Immature natural killer cell (primary cell): ENCODE data around the gene CDKN2B. TPM values are rescaled to one million over a fixed set of nuclear protein-coding genes. Genes with fewer than 3 reads are reported as not detected.

Experiments used
- DNase-seq, 3 donors: peaks; one replicate each; pipeline ENCODE4 v3.0.0; 2022; ENCODE audit warnings: mixed read lengths in 1 of 3
- H3K27ac Mint-ChIP-seq, 6 donors: one replicate each; pipeline ENCODE4 v1.8.0; 2020; ENCODE audit warnings: mixed read lengths in 6 of 6, mild to moderate bottlenecking in 5 of 6, inconsistent platforms in 4 of 6, moderate library complexity in 3 of 6
- H3K27me3 Mint-ChIP-seq, 3 donors: one replicate each; pipeline ENCODE4 v1.8.0; 2020 to 2021; ENCODE audit warnings: low read depth in 3 of 3, mild to moderate bottlenecking in 3 of 3, mixed read lengths in 3 of 3, moderate library complexity in 3 of 3, inconsistent platforms in 1 of 3
- H3K36me3 Mint-ChIP-seq, 3 donors: one replicate each; pipeline ENCODE4 v1.8.0; 2020; ENCODE audit warnings: mixed read lengths in 3 of 3, inconsistent platforms in 2 of 3, mild to moderate bottlenecking in 2 of 3
- H3K4me1 Mint-ChIP-seq, 2 donors: one replicate each; pipeline ENCODE4 v1.8.0; 2020; ENCODE audit warnings: inconsistent platforms in 2 of 2, mild to moderate bottlenecking in 2 of 2, mixed read lengths in 2 of 2, moderate library complexity in 1 of 2
- H3K4me3 Mint-ChIP-seq, 5 donors: one replicate each; pipeline ENCODE4 v1.8.0; 2020; ENCODE audit warnings: mild to moderate bottlenecking in 5 of 5, mixed read lengths in 5 of 5, inconsistent platforms in 3 of 5, moderate library complexity in 3 of 5
- H3K9me3 Mint-ChIP-seq, 6 donors: one replicate each; pipeline ENCODE4 v1.8.0; 2020; ENCODE audit warnings: mild to moderate bottlenecking in 6 of 6, mixed read lengths in 6 of 6, inconsistent platforms in 4 of 6, moderate library complexity in 3 of 6
- polyA plus RNA-seq, 3 donors: library from polyadenylated mRNA; unstranded; fragments of 300-500 nt; fragmentation: Illumina TruSeq; gene quantifications; one replicate each; pipeline ENCODE4 v1.2.3, GENCODE V29; 2021

CDKN2B gene
- polyA plus RNA-seq, 3 donors from 2014 or later: 0.40 to 0.50 TPM; not detected in 1

- Mint-ChIP-seq H3K27me3 (peaks cover 6 to 9% (median 7%) of the 10 kb centered on the region in 3 donors), H3K36me3 (no peaks in the 10 kb centered on the region)
Observed at GRCh38 chr9:22026696-22027095, 17.6 kb upstream of the CDKN2B start.

GRCh38 chr9:22022396-22022795 lies 13.3 kb upstream of the CDKN2B start:
- H3K4me3 Mint-ChIP-seq: no peak overlapping the region
- peaks cover 3 to 7% (median 4%) of the 10 kb centered on the region in 3 donors for H3K36me3 Mint-ChIP-seq
- peaks cover 0 to 9% (median 4%) of the 10 kb centered on the region in 6 donors for H3K9me3 Mint-ChIP-seq
- no peak overlapping the region for H3K27ac Mint-ChIP-seq
- DNase-seq: no peak
- no peaks in the 10 kb centered on the region for H3K4me1 Mint-ChIP-seq
- H3K27me3 Mint-ChIP-seq: peaks cover 9 to 10% (median 9%) of the 10 kb centered on the region in 3 donors

More at GRCh38 chr9:22026696-22027095, 17.6 kb upstream of the CDKN2B start:
- Mint-ChIP-seq H3K27ac (no peak overlapping the region), H3K9me3 (no peaks in the 10 kb centered on the region), H3K4me1 (no peaks in the 10 kb centered on the region), H3K4me3 (no peak overlapping the region)
- no peak for DNase-seq

- no peak for DNase-seq
- peaks cover 5 to 24% (median 24%) of the 10 kb centered on the region in 3 donors for H3K27me3 Mint-ChIP-seq
- H3K36me3 Mint-ChIP-seq: peaks cover 0 to 4% (median 0%) of the 10 kb centered on the region in 3 donors
- H3K27ac Mint-ChIP-seq: no peak overlapping the region
- H3K4me3 Mint-ChIP-seq: no peak overlapping the region
- H3K4me1 Mint-ChIP-seq: peaks cover 16 to 18% of the 10 kb centered on the region in 2 donors
- H3K9me3 Mint-ChIP-seq: no peaks in the 10 kb centered on the region
Observed at GRCh38 chr9:22010866-22011625, 1.9 kb upstream of the CDKN2B start.

DNA sequence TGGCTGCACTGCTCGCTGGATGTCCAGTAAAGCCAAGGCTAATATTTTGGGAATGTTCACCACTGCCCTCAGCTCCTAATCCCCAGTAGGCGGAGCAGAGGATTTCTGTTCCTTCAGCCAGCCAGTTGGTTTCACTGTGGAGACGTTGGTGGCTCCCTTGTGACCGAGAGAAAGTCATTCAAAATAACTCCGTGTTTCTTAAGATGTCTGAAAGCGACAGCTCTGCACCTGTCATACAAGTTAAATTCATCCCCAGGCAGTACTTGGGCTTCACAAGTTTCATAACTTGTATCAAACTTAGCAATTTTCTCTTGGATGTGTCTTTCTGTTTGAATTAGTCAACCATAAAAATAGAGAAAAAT lies 382 bp upstream of the CDKN2B start:
- Mint-ChIP-seq H3K36me3 (peaks cover 0 to 4% (median 0%) of the 10 kb centered on the region in 3 donors), H3K4me1 (peaks cover 21 to 26% of the 10 kb centered on the region in 2 donors), H3K27me3 (peaks cover 18 to 37% (median 36%) of the 10 kb centered on the region in 3 donors), H3K4me3 (peak overlapping the region; percentile 81 to 91 (median 87)), H3K27ac (no peak overlapping the region), H3K9me3 (no peaks in the 10 kb centered on the region)
- no peak for DNase-seq

- no peaks in the 10 kb centered on the region for H3K36me3 Mint-ChIP-seq
- H3K27me3 Mint-ChIP-seq: peaks cover 18 to 37% (median 36%) of the 10 kb centered on the region in 3 donors
- no peaks in the 10 kb centered on the region for H3K9me3 Mint-ChIP-seq
- DNase-seq: peak in 1 of 3 donors; percentile 23
- peaks cover 21 to 26% of the 10 kb centered on the region in 2 donors for H3K4me1 Mint-ChIP-seq
- H3K4me3 Mint-ChIP-seq: peak overlapping the region; percentile 81 to 91 (median 87)
- no peak overlapping the region for H3K27ac Mint-ChIP-seq
Observed at GRCh38 chr9:22008384-22008716, 755 bp downstream of the CDKN2B start.

GRCh38 chr9:22005702-22006606 lies 3.2 kb downstream of the CDKN2B start:
- H3K9me3 Mint-ChIP-seq: no peaks in the 10 kb centered on the region
- H3K36me3 Mint-ChIP-seq: no peaks in the 10 kb centered on the region
- H3K27ac Mint-ChIP-seq: no peak overlapping the region
- H3K27me3 Mint-ChIP-seq: peaks cover 20 to 38% (median 31%) of the 10 kb centered on the region in 3 donors
- no peak for DNase-seq
- peak overlapping the region in 1 of 5 donors; percentile 49 for H3K4me3 Mint-ChIP-seq
- H3K4me1 Mint-ChIP-seq: peaks cover 21 to 26% of the 10 kb centered on the region in 2 donors

GRCh38 chr9:22005021-22005701 lies 3.9 kb downstream of the CDKN2B start:
- H3K4me3 Mint-ChIP-seq: peak overlapping the region in 1 of 5 donors; percentile 49
- H3K9me3 Mint-ChIP-seq: no peaks in the 10 kb centered on the region
- H3K27me3 Mint-ChIP-seq: peaks cover 20 to 36% (median 31%) of the 10 kb centered on the region in 3 donors
- no peak overlapping the region for H3K27ac Mint-ChIP-seq
- no peaks in the 10 kb centered on the region for H3K36me3 Mint-ChIP-seq
- DNase-seq: no peak
- peaks cover 20 to 26% of the 10 kb centered on the region in 2 donors for H3K4me1 Mint-ChIP-seq

GRCh38 chr9:22002038-22002437 lies 7.1 kb downstream of the CDKN2B start:
- Mint-ChIP-seq H3K27ac (no peak overlapping the region), H3K9me3 (no peaks in the 10 kb centered on the region), H3K4me1 (peaks cover 6 to 8% of the 10 kb centered on the region in 2 donors), H3K4me3 (no peak overlapping the region), H3K27me3 (peaks cover 16 to 19% (median 17%) of the 10 kb centered on the region in 3 donors), H3K36me3 (no peaks in the 10 kb centered on the region)
- DNase-seq: no peak

GRCh38 chr9:21998026-21998425 lies 11.1 kb downstream of the CDKN2B start:
- H3K9me3 Mint-ChIP-seq: no peaks in the 10 kb centered on the region
- no peaks in the 10 kb centered on the region for H3K36me3 Mint-ChIP-seq
- no peak overlapping the region for H3K27ac Mint-ChIP-seq
- no peak for DNase-seq
- peaks cover 23 to 24% of the 10 kb centered on the region in 2 donors for H3K4me1 Mint-ChIP-seq
- no peak overlapping the region for H3K4me3 Mint-ChIP-seq
- peaks cover 11 to 18% (median 12%) of the 10 kb centered on the region in 3 donors for H3K27me3 Mint-ChIP-seq

GRCh38 chr9:21997480-21997879 lies 11.6 kb downstream of the CDKN2B start:
- Mint-ChIP-seq H3K27ac (no peak overlapping the region), H3K9me3 (no peaks in the 10 kb centered on the region), H3K4me1 (peaks cover 23 to 25% of the 10 kb centered on the region in 2 donors), H3K36me3 (no peaks in the 10 kb centered on the region), H3K4me3 (no peak overlapping the region), H3K27me3 (peaks cover 11 to 18% (median 12%) of the 10 kb centered on the region in 3 donors)
- no peak for DNase-seq

GRCh38 chr9:21996858-21997257 lies 12.2 kb downstream of the CDKN2B start:
- Mint-ChIP-seq H3K36me3 (no peaks in the 10 kb centered on the region), H3K27ac (peak overlapping the region in 5 of 6 donors; percentile 19 to 91 (median 52)), H3K4me1 (peaks cover 23 to 25% of the 10 kb centered on the region in 2 donors), H3K4me3 (peak overlapping the region; percentile 18 to 99 (median 95)), H3K9me3 (no peaks in the 10 kb centered on the region), H3K27me3 (peaks cover 11 to 18% (median 12%) of the 10 kb centered on the region in 3 donors)
- no peak for DNase-seq

DNA sequence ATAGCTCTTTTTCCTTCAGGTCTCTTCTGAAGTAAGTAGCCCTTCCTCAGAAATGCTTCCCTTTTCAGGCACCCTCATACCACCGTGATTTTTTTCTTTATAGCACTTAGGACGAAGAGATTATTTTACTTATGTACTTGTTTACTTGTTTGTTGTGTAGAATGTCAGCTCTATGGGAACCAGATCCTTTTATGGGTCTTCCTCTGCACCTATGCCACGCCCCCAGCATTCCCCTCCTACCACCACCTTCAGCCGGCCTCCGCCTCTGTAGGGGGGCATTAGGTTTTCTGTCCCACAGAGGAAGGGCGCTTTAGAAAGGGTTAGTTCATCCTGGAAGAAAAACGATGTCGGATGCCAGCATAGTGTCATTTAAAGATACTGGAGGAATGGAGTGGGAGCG lies 12.7 kb downstream of the CDKN2B start:
- peaks cover 23 to 25% of the 10 kb centered on the region in 2 donors for H3K4me1 Mint-ChIP-seq
- peak overlapping the region; percentile 18 to 91 (median 43) for H3K27ac Mint-ChIP-seq
- no peak for DNase-seq
- peaks cover 11 to 18% (median 12%) of the 10 kb centered on the region in 3 donors for H3K27me3 Mint-ChIP-seq
- H3K9me3 Mint-ChIP-seq: no peaks in the 10 kb centered on the region
- H3K36me3 Mint-ChIP-seq: peaks cover 0 to 2% (median 0%) of the 10 kb centered on the region in 3 donors
- peak overlapping the region; percentile 93 to 99 (median 96) for H3K4me3 Mint-ChIP-seq

- Mint-ChIP-seq H3K4me1 (peaks cover 23 to 25% of the 10 kb centered on the region in 2 donors), H3K36me3 (peaks cover 0 to 6% (median under 1%) of the 10 kb centered on the region in 3 donors), H3K4me3 (peak overlapping the region; percentile 93 to 99 (median 96)), H3K9me3 (no peaks in the 10 kb centered on the region), H3K27me3 (peaks cover 9 to 25% (median 12%) of the 10 kb centered on the region in 3 donors), H3K27ac (peak overlapping the region; percentile 86 to 96 (median 92))
- DNase-seq: peak; percentile 47 to 53 (median 51)
Observed at GRCh38 chr9:21995666-21996398, 13.3 kb downstream of the CDKN2B start.
